ENCODE results near the gene SBNO2. TPM values are rescaled to one million over a fixed set of nuclear protein-coding genes. Genes with fewer than 3 reads are reported as not detected.
A peak's percentile ranks its signal among the peaks of the same experiment; 100 is the strongest.

SBNO2 gene
- total and polyA plus RNA-seq, 9 of the 15 experiments (the other 6 are each of a cell fraction or from before 2014, with no cell fraction given): 0.01 to 46.2 (median 6.7) TPM

DNA sequence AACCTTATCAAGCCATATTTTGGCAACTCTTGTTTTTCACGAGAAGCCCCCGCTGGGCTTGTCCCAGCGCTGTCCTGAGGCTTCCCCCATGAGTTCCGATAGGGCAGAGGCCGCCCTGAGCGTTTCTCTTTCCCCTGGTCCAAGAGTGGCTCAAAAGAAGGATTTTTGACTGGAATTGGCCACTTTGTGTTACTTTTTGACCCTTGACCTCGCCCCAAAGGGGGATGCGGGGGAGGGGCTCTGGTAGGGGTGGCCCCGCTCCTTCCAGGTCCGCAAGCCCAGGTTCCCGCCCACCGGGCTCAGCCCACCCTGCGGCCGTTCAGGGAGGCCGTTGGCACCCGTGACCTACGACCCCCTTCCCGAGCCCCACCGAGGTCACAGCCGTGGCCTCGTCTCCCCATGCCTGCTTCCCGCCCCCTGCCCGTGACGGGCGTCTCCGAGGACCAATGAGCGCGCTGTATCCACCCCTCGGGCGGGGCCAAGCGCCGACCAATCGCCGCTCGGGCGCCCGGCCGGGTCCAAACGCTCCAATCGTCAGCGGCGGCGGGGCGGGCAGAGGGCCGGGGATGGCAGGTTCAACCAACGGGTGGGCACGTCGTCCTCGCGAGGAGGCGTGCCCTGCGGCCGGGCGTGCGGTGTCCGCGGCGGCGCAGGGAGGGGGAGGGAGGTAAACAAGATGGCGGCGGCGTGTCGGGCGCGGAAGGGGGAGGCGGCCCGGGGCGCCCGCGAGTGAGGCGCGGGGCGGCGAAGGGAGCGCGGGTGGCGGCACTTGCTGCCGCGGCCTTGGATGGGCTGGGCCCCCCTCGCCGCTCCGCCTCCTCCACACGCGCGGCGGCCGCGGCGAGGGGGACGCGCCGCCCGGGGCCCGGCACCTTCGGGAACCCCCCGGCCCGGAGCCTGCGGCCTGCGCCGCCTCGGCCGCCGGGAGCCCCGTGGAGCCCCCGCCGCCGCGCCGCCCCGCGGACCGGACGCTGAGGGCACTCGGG is 31.3 kb upstream of the SBNO2 start, which contains the start of gene STK11:
STK11 (plus strand) TSS at position 665 of the 986 bp plus-strand sequence. CDS start 1,136 bp downstream, outside the sequence.
- WGBS (ENCODE audit: insufficient coverage, low coverage, missing lambda C conversion rate): 4% methylated on average over 57 of the region's 114 CpGs
- DNase-seq (ENCODE audit: extremely low read depth in 1 of 4, low spot score in 3 of 4) (peak; percentile 98 to 99 (median 99)), FAIRE-seq (peak; percentile 70), ATAC-seq (peak; percentile 92)
- Histone ChIP-seq H3K9me3 (replicated peaks; ENCODE audit: control insufficient read depth, insufficient read depth, low read depth, low read length) (no peaks in the 10 kb centered on the region), H3K9me1 (ENCODE audit: control insufficient read depth, insufficient read depth, low read length) (peaks cover 8% of the 10 kb centered on the region), H4K20me1 (replicated peaks; ENCODE audit: control insufficient read depth, insufficient read depth, low read length) (peaks cover 25% of the 10 kb centered on the region), H3K27ac (ENCODE audit: extremely low read depth, low read depth, low read length) (peak within 1 kb of the TSS; percentile 91), H3K4me2 (ENCODE audit: insufficient read depth, low read length) (peak within 1 kb of the TSS; percentile 96), H3K9ac (ENCODE audit: insufficient read depth in 1 of 2, low read depth in 2 of 2, low read length in 2 of 2) (peak within 1 kb of the TSS; percentile 81 to 96), H2AFZ (ENCODE audit: low read depth, low read length) (peak within 1 kb of the TSS; percentile 76), H3K4me3 (peak within 1 kb of the TSS; percentile 83), H3K79me2 (ENCODE audit: control insufficient read depth, insufficient read depth, low read length) (peaks cover 44% of the 10 kb centered on the region), H3K27me3 (ENCODE audit: control insufficient read depth in 2 of 2, insufficient read depth in 2 of 2, low read length in 2 of 2) (no peaks in the 10 kb centered on the region), H3K4me1 (replicated peaks in 1 of 2; ENCODE audit: control insufficient read depth in 2 of 2, insufficient read depth in 2 of 2, low read length in 2 of 2) (peaks cover 44 to 74% of the 10 kb centered on the region in 2 experiments), H3K36me3 (ENCODE audit: control insufficient read depth, insufficient read depth, low read length) (peaks cover 24% of the 10 kb centered on the region; the same call in 2 of the 3 replicates)
- ChIA-PET POLR2A (no interaction called here), CTCF (ENCODE audit: low intra/inter-chr PET ratio) (interaction anchor here (0.6 to 0.7 kb wide), 2 partner anchors 278 to 606 kb away, joined by 3 to 4 read pairs; no protein-coding TSS in a partner anchor)
- intact Hi-C loops (cut with micrococcal nuclease): no loop called here
- BruUV-seq (replicated peaks): no TSS peak
- in situ Hi-C loops (cut with MboI): no loop called here
- TF ChIP-seq HMG20B (CRISPR knock-in tag; IDR thresholded peaks at IDR 0.05) (no peak), TAF7 (tag; IDR thresholded peaks at IDR 0.05) (no peak), BDP1 (IDR thresholded peaks at IDR 0.05; ENCODE audit: insufficient read depth, insufficient read length) (no peak), ARID2 (IDR thresholded peaks at IDR 0.05) (no peak), ZNF561 (CRISPR knock-in tag; conservative IDR thresholded peaks at IDR 0.05) (0 out of 2 replicates have a peak, but pooled peaks have one; percentile 5), MAFG (tag; conservative IDR thresholded peaks at IDR 0.05) (no peak), POLR2H (tag; IDR thresholded peaks at IDR 0.05; ENCODE audit: low read depth) (peak; percentile 10; the same call in 1 of the 2 replicates), TSC22D4 (tag; IDR thresholded peaks at IDR 0.05) (no peak), XRCC5 (IDR thresholded peaks at IDR 0.05; ENCODE audit: low read depth, low read length) (no peak), SMC3 (conservative IDR thresholded peaks at IDR 0.05; ENCODE audit: insufficient read depth, low read depth, low read length) (no peak)
- TF ChIP-seq, protein P1, sequence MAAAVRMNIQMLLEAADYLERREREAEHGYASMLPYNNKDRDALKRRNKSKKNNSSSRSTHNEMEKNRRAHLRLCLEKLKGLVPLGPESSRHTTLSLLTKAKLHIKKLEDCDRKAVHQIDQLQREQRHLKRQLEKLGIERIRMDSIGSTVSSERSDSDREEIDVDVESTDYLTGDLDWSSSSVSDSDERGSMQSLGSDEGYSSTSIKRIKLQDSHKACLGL (CRISPR knock-in tag; IDR thresholded peaks at IDR 0.05; ENCODE audit: borderline replicate concordance, poor library complexity, severe bottlenecking): no peak
- TF ChIP-seq, protein P2, sequence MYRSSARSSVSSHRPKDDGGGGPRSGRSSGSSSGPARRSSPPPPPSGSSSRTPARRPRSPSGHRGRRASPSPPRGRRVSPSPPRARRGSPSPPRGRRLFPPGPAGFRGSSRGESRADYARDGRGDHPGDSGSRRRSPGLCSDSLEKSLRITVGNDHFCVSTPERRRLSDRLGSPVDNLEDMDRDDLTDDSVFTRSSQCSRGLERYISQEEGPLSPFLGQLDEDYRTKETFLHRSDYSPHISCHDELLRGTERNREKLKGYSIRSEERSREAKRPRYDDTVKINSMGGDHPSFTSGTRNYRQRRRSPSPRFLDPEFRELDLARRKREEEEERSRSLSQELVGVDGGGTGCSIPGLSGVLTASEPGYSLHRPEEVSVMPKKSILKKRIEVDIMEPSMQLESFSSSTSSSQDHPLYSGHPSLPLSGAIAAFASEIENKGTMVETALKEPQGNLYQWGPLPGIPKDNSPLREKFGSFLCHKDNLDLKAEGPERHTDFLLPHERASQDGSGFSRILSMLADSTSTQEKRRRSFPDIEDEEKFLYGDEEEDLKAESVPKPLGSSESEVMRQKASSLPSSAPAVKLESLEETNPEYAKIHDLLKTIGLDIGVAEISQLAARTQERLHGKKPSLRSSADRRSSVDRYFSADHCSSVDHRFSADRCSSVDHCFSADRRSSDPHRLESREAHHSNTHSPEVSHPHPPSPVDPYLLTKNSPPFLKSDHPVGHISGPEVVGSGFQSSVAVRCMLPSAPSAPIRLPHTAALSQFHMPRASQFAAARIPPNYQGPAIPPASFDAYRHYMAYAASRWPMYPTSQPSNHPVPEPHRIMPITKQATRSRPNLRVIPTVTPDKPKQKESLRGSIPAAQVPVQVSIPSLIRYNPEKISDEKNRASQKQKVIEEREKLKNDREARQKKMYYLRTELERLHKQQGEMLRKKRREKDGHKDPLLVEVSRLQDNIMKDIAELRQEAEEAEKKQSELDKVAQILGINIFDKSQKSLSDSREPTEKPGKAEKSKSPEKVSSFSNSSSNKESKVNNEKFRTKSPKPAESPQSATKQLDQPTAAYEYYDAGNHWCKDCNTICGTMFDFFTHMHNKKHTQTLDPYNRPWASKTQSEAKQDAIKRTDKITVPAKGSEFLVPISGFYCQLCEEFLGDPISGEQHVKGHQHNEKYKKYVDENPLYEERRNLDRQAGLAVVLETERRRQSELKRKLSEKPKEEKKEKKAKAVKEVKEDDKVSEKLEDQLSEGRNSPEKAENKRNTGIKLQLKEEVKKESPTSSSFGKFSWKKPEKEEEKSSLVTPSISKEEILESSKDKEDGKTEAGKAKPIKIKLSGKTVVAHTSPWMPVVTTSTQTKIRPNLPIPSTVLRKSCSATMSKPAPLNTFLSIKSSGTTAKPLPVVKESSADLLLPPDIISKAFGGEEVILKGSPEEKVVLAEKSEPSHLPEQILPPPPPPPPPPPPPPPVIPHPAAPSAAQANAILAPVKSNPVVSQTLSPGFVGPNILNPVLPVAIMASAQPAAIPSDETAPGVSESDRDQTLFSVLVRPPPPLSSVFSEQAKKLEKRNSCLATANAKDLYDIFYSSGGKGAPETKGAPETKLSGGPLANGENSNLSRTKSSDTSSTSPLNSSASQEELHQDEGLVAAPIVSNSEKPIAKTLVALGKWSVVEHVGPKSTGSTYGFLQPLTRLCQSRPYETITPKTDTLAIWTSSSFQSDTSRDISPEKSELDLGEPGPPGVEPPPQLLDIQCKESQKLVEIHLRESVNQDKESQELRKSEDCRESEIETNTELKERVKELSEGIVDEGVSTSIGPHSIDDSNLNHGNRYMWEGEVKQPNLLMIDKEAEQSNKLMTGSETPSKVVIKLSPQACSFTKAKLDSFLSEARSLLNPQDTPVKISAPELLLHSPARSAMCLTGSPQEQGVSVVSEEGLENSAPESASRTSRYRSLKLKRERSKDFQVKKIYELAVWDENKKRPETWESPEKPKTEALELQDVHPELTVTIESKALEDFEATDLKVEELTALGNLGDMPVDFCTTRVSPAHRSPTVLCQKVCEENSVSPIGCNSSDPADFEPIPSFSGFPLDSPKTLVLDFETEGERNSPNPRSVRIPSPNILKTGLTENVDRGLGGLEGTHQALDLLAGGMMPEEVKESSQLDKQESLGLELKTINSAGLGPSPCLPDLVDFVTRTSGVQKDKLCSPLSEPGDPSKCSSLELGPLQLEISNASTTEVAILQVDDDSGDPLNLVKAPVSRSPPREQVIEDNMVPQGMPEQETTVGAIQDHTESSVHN (IDR thresholded peaks at IDR 0.05; ENCODE audit: borderline replicate concordance in 1 of 2, low read depth in 1 of 2): no peak
